Activated T-cell treated with anti-CD3 and anti-CD28 coated beads for 48 hours (primary cell): ENCODE measurements around the gene PEAK3.

Experiments
- DNase-seq: peaks from one replicate; pipeline ENCODE4 v3.0.0-alpha.2; 2020; ENCODE audit warnings: low read depth

PEAK3 gene

GRCh38 chr19:2315818-2316353 is 33.9 kb upstream of the PEAK3 start:
- DNase-seq, result no peak

- no peak for DNase-seq
Observed at GRCh38 chr19:2315121-2315817, 33.3 kb upstream of the PEAK3 start.

GRCh38 chr19:2312820-2313501 is 31.0 kb upstream of the PEAK3 start:
- no peak for DNase-seq

- DNase-seq, result no peak
Observed at GRCh38 chr19:2311093-2311492, 29.1 kb upstream of the PEAK3 start.

GRCh38 chr19:2309734-2310362 is 27.9 kb upstream of the PEAK3 start:
- DNase-seq, result no peak

- no peak for DNase-seq
Observed at GRCh38 chr19:2308114-2308556, 26.2 kb upstream of the PEAK3 start, which contains the start of gene LINGO3. Gene LINGO3, minus strand, starts transcription at chr19:2308154. Its CDS starts 16,378 bp downstream, at chr19:2291776.

- DNase-seq, result no peak
Observed at GRCh38 chr19:2307518-2308012, 25.6 kb upstream of the PEAK3 start.

GRCh38 chr19:2306971-2307370 is 25.0 kb upstream of the PEAK3 start:
- DNase-seq, result no peak

GRCh38 chr19:2306281-2306806 is 24.4 kb upstream of the PEAK3 start:
- DNase-seq, result no peak

- no peak for DNase-seq
Observed at GRCh38 chr19:2305452-2306280, 23.7 kb upstream of the PEAK3 start.

GRCh38 chr19:2303211-2303798 is 21.3 kb upstream of the PEAK3 start:
- DNase-seq, result no peak

- DNase-seq, result no peak
Observed at GRCh38 chr19:2302319-2303210, 20.6 kb upstream of the PEAK3 start.

- no peak for DNase-seq
Observed at GRCh38 chr19:2300533-2300932, 18.6 kb upstream of the PEAK3 start.

GRCh38 chr19:2296141-2296540 is 14.2 kb upstream of the PEAK3 start:
- DNase-seq, result no peak

- DNase-seq, result no peak
Observed at GRCh38 chr19:2294687-2295335, 12.8 kb upstream of the PEAK3 start.

- no peak for DNase-seq
Observed at GRCh38 chr19:2291185-2291751, 9.3 kb upstream of the PEAK3 start.

GRCh38 chr19:2290441-2291184 is 8.6 kb upstream of the PEAK3 start:
- DNase-seq, result no peak

GRCh38 chr19:2289714-2290435 is 7.9 kb upstream of the PEAK3 start:
- DNase-seq, result no peak
